T-helper 9 cell (primary cell): ENCODE results near the gene SFI1.

ENCODE experiments used
- DNase-seq: peaks from one replicate; pipeline ENCODE4 v3.0.0-alpha.2; 2020

SFI1 gene

DNA sequence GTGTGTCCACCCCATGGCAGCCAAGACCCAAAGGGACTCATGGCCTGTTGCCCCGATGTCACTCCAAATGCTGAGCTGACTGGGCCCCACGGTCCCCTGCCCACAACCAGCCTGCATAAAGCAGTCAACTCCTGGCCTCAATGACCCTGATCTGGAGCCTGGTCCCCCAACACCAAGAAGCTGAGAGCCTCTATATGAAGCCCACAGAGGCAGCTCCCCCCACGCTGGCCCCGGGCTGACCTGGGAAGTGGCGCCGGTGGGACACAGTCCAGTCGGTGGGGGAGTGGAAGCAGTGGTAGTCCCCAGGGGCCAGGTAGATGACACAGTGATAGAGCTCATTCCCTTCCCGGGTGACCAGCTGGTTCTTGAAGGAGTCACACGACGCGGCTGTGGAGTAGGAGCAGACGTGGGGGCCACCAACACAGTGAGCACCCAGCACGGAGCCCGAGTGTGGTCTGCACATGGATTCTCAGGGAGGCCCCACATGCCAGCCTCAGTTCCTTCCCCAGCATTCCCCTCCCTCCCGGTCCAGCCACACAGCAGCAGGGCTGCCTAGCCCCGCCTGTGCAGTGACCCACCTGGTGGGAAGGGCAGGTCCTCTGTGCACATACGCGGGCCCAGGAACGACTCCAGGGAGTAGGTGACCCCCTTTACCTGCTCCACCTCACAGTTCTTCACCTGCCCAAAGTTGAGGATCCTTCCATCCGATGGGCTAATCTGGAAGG is 124.6 kb downstream of the SFI1 start:
- DNase-seq = no peak

DNA sequence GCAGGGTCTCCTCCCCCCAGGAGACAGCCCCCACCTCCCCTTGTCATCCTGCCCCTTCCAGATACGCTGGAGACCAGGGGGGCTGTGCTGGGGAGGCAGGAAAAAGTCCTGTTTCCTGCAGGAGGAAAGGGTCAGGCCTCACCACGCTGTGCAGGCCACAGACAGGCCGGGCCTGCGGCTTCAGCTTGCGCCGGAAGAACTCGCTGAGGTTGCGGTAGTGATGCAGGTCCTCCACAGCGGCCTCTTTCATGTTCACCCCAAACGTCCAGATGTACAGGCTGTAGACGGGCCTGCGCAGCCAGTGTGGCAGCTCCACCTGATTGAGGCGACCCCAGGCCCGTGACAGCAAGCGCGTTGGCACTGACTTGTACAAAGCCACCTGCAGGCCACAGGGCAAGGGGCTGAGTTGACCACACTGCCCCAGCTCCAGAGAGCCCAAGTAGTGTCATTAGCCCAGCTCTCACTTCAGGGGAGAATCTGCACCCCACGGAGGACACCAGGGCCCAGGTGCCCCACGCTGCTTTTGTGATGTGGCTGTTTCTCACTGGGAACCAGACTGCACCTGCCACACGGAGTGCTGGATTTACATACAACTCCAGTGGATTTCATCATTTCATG is 125.3 kb downstream of the SFI1 start:
- DNase-seq = no peak

DNA sequence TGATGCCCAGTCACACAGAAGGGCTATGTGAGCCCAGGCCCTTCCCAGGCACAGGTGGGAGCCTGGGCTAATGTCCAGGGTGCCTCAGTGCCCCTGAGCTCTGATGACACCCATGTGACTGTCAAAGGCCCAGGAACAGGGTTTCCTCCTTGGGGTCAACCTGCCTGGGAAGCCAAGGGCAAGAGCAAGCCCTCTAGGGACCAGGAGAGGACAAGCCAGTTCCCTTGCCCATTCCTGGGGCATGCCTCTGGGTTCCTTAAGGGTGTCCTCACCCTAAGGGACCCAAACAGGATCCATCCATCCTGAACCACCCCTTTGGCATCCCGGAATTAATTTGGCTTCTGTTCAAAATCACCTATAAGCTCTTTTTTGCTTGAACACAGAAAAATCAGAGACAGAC is 126.6 kb downstream of the SFI1 start:
- no peak for DNase-seq

DNA sequence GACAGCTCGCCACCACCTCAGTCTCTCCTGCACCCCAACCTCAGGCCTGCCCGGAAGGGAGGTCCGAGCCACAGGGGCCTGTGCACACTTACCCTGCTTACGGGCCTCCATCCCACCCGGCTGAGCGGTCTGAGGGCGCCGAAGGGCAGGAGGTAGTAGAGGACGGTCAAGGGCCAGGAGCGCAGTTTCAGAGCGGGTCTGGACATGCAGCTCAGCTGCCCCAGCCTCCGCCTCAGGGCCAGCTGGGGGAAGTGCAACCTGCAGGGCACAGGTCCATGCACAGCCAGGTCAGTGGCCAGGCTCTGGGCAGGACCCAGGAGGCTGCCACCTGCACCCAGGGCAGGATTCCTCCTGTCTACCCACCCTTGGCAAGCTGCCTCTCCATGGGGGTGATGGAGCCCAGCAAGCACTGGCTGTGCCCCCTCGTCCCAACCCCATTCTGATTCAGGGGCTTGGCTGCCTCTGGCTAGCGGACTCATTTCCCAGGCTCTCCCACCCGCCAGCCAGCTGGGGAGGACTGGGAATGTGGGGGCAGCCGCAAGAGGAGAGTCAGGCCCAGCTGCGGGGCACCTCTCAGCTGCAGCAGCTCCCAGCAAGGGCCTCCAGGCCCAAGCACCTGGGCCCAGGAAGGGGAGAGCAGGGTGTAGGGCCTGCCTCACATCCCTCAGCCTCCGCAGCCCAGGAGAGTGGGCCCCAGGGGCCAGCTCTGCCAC is 127.4 kb downstream of the SFI1 start:
- DNase-seq = no peak

DNA sequence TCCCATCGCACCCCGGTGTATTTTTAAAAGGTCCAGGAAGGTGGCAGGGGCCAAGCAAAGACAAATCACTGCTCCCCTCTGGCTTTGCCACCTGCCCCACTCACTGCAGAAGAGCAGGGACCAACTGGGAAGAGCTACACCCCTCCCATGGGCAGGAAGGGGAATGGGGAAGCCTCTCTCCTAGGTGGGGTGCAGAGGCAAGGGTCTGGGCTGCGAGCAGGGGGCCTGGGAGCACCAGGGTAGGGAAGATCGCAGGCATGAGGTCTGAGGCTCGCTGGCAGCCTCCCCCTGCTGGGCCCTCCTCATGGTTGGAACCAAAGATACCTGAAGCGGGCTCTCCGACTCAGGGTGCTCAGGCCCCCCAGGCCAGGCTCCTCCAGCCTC is 128.9 kb downstream of the SFI1 start:
- DNase-seq = no peak

DNA sequence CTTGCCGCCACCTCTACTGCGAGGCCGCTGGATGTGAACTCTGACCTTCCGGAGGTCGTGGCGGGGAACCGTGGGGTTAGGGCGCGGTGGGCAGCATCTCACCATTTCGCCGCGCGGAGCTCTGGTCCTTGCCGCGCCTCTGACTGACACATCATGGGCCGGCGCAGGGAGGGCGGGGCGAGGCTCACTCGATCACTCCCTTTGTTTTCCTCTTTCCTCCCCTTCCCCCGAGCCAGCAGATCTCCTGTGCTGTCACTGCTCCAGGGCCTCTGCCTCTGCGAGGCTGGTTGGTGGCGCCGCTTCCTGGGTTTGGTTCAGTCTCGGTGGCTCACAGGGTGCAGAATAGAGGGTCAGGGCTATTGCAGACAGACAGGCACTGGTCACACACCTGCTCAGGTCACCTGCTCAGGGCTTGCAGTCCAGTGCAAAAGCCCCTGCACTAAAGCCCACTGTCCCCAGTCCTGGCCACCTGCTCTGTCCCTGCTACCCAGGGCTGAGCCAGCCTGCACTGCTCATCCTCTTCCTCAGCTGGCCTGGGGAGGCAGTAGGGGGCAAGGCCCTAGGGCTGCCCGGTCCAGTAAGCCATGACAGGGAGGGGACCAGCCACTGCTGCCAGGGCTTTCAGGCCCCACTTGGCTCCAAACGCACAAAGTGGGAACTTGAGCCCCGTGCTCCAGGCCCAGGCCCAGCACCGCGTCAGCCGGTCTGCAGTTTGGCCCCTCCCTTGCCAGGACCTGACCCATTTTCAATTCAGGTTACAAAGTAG is 129.5 kb downstream of the SFI1 start:
- DNase-seq = no peak

DNA sequence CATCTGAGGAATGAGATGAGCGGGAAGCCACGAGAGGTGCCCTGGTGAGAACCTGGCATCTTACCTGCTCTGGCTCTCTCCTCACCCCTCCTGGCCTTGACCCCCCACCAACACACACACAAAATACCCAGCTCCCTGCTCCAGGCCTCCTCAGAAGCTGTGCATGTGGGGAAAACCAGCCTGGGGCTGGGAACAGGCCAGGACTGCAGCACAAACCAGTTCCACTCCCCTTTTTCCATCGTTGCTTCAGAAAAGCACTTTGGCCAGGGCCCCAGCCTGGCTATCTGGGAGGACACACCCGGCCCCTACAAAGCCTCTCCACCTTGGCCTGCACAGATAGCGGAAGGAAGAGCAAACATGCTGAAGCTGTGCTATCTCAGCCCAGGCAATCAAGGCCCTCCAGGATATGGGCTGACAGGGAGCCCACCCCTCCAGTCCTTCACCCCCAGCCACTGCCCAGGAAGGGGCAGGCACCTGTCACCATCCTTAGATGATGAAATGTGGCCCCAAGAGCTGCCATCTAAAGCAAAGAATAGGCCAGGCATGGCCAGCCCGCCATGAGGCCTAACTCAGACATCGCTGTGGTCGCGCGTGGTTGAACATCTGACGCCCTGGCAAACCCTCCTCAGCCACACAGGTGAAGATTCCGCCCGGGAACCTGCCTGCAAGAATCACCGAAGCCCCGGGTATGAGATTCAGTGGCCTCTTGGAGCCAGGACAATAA is 130.3 kb downstream of the SFI1 start:
- no peak for DNase-seq

DNA sequence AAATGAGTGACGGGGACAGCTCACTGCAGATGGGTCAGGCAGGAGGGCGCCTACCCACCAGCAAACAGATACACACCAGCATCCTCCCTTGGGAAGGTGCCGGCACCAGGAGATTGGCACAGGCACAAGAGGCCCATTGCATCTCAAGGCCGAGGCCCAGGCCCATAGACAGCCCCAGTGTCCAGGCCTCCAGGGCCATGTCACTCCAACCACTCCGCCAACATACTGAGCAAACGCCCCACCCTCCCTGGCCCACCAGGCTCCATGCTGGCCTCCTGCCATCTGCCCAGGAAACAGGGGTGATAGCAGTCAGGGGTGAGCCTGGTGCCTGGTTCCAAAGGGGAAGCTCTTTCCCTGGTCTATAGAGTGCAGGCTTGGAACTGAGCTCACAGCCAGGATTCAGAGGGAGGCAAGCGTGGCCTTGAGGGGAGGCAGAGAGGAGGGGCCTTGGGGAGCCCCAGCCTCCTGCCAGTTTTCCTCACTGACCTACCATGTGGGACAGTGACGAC is 130.9 kb downstream of the SFI1 start:
- DNase-seq = no peak

DNA sequence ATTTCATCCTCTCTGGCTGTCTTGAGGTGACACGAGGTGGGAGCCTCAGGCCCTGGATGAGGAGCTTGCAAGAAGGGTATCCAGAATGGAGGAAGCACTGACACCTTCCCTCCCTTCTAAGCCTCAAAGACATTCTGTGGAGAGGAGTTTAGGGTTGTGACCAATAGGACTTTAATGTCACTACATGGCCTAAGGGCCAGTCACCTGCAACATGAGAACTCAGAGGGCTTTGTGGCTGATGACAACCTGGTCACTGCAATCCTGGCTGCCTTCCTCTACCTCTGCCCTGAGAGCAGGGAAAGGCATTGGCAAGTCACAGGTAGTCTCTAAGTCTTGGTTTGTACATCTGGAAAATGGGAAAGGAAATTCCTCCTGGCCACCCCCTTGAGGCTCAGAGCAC is 132.0 kb downstream of the SFI1 start:
- no peak for DNase-seq

DNA sequence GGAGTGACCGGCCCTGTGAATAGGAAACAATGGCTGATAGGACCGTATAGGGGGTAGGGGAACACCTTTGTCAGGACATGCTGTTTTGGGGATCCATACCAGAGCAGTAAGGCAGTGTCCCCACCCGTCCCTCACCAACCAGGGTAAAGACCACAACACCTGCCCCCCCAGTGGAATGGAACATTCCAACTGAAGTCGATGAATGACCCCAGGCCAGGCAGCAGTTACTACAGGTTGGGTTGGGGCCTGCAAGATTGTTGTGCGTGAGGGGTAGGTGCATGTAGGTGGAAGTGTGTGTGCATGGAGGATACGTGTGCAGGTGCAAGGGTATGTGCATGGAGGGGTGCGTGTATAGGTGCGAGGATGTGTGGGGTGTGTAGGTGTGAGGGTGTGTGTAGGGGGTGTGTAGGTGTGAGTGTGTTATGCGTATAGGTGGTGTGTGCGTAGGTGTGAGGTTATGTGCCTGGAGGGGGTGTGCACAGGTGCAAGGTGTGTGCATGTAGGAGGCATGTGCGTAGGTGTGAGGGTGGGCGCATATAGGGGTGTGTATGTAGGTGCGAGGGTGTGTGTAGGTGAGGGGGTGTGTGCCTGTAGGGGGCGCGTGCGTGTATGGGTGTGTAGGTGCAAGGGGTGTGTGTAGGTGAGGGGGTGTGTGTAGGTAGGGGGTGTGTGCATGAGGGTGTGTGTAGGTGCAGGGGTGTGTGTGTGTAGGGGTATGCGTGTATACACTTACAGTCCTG is 132.8 kb downstream of the SFI1 start:
- DNase-seq = no peak

DNA sequence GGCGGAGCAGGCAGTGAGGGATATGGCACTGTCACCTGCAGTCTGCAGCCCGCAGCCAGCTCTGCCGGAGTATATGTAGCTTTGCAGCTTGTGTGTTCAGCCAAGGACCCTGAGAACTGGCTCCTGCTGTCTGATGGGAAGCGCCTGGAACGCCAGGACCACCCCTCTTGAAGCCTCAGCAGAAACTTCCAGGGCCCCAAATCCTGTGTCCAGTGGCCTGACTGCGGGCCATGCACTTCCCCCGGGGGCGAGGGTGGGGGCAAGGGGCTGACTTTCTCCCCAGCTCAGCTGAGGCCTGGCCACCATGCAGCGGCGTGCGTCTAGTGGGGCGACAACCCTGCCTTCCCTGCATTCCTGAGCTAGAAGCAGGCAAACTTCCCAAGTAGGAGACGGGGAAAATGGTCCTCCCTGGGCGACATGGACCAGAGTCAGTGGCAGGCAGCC is 133.4 kb downstream of the SFI1 start:
- no peak for DNase-seq

DNA sequence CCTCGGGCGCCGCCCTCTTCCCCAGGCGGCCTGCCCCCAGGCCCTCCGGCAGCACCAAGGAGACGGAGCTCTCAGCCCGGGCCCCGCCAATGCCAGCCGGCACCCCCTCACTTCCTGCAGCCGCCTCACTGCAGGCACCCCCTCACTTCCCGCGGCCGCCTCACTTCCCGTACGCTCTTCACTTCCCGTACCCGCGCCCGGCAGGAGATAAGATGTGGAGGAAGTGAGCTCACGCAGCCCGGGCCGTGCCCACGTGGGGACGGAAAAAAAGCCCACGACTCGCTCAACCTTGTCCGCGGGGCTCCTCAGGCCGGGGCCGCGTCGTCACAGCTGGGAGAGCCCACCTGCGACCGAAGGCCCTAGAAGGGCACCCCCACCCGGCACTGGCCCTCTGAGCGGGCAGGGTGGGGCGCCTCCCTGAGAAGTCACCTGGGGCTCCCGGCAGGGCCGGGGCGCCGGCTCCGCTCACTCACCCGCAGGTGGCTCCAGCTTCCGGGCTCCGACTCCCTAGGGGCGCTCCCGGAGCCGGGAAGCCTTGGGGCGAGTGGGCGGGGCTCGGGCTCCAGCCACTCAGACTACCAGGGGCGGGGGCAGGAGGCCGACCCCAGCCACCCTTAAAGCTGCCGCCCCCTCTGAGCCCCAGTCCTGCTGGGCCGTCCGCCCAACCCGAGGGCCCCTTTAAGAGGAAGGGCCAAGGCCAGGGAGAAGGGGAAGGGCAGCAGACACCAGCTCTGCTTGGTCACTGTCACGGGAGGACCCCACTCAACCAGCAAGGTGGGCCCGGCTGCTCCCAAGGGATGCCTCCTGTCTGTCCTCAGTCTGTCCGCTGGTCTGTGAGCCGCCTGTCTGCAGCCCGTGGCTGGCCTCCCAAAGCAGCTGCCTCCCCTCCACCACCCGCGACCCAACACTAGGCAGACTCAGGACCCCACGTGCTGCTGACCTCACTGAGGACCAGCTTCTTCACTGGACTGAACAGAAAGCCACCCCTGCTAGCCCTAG is 134.3 kb downstream of the SFI1 start:
- DNase-seq = peak; percentile 83

DNA sequence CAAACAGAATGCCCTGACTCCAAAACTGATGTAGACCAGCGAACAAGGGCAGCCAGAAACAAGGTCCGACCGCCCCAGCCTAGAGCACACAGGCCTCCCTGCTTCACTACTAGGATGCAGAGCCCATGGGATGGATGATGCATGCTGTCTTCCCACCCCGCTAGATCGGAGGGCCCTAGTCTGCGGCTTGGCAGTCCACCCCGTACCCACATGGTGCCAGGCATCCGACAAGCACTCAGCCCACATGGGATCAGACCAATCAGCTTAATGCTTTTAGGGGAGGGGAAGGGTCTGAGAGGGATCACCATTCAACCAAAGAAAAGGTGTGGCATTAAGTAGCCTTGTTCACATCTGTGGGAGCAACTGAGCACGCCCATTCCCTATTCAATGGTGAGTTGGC is 135.1 kb downstream of the SFI1 start:
- no peak for DNase-seq

DNA sequence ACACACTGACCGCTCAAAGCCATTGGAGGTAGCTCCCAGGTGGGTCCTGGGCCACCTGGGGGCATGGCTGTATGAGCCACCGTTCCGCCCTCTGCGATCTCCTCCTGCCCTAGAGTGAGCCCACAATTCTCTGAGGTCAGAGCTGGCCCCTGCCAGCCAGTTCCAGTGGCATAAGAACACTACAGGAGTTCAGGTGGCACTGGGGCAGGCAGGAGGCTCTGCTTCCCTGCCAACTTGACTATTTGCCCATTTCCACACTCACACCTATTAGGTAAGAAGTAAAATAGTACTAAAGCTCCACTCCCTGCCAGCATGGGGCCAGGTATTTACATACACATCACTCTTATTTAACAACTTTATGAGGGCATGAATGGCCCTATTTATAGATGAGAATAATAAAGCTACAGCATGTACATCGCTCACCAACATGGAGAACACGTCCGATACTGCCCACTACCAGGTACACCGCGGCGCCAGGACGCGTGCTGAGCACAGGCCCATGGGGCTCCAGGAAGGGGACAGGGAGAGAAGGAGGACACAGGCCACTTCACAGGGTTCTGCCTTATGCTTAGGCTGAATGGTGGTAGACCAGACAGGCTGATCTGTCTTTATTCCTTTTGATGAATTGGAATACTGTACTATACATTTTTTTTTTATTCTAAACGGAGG is 139.4 kb downstream of the SFI1 start:
- no peak for DNase-seq

DNA sequence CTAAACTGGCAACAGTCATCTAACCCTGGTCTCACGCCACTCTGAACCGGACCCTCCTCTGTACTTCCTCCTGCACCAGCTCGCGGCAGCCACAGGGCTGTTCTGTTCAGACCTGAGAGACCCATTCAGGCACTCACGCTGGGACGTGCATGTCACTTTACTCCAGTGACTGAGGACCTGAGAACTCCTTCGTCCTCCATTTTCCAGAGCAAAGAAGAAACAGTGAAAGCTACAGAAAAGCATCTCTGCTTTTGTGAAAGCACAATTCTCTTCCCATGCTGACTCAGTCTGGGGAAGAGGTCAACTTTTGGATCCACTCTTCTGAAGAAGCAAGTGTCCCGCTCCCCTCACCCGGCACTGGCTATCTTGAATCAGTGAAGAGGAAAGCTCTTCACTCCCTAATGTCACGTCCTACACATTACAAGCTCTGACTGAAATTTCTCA is 141.1 kb downstream of the SFI1 start:
- no peak for DNase-seq

DNA sequence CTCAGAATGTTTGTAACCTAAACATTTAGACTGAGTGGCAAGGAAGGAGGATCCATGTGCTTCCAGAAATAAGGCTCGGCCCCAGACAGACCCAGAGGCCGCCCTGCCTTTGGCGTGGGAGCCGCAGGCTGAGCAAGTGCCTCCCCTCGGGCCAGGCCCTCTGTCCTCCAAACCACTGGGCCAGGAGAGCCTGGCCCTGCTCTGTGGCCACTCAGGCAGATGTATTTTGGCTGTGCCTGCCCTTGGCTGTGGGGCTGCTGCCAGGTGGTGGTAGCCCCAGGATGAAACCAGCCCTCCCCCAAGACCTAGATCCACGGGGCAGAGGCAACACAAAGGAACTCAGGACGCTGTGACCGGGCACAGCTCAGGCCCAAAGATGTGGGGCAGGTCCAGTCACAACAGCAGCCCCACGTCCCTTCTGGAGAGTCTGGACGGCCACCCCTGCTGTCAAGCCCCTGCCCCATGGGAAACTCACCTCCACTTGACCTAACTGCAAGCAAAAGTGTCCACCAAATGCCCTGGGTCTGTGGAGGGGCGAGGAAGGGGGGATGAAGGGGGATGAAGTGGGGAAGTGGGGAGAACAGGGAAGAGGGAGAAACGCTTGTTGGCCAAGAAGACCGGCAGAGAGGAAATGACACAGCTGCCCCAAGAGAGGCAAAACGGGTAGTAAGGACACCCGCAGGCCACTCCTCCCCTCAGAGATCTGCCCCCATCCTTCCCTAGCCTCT is 141.7 kb downstream of the SFI1 start:
- no peak for DNase-seq

DNA sequence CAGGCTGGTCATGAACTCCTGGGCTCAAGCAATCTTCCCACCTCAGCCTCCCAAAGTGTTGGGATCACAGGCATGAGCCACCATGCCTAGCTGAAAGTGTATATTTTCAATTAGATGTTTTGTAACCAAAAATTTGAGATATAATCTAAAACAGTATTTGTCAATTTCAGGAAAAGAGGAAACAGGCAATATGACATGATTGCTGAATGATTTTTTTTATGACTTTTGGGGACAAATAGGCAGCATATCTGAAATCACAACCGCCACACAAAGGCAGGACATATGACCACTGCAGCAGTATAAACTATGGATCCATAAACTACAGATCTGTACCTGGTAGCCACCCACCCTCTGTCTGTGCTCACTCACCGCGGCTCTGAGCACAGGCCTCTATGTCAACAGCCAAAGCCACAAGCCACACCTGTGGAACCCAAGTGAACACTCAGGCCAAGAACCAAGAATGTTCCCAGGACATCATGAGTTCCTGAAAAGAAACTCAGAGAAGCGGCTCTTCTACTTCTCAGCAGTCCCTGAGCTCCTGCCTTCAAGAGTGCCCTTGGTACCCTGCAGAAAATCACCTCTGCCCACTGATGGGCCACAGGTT is 143.2 kb downstream of the SFI1 start:
- no peak for DNase-seq

DNA sequence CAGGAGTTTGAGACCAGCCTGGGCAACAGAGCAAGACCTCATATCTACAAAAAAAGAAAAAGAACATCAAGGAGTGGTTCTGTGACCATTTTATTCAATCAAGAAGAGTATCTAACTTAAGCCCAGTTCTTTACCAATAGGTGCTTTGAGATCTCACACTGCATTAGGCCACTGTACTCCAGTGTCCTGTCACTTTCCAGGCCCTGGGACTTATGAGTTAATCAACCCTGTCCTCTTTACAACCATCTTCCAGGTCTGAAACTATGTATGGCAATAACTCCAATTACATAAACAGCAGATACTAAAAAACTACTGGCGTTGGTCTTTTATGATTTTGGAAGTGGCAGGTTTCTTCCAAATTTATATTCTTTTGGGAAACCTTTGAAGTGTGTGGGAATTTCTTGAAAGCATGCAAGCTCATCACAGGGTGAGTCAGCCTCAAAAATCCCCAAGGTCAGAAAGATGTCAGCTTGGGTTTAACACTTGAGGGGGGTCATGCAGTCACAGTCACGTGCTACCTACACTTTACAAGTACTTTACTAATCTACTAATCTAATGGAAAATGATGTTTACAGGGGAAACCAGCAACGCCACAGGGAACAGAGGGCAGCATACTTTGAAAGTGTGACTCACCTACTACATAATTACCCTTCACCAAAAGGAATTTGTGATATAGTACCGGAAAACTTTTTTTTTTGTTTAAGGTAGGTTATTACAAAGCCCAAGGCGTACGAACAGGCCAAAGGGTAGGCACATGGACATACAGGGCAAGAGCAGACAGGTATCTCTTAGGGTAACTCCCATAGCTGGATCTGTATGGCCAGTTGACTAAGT is 150.1 kb downstream of the SFI1 start:
- no peak for DNase-seq
